Vagina (tissue), 2 donors: ENCODE measurements around the gene PGAP1. TPM values are rescaled to one million over a fixed set of nuclear protein-coding genes. Genes with fewer than 3 reads are reported as not detected.

Source experiments
- DNase-seq, 2 donors: peaks; one replicate each; pipeline ENCODE4 v3.0.0-alpha.2; 2017; ENCODE audit errors: extremely low spot score in 2 of 2
- H3K27ac ChIP-seq: fragments of 200-600 bp; sonication (generic); one replicate; pipeline ENCODE4 v1.5.1; 2019
- H3K27me3 ChIP-seq: fragments of 200-600 bp; sonication (generic); one replicate; pipeline ENCODE4 v1.5.1; 2019
- H3K36me3 ChIP-seq, 2 donors: fragments of 200-600 bp; sonication (generic); one replicate each; pipeline ENCODE4 v1.5.1; 2017 to 2019
- H3K4me1 ChIP-seq: fragments of 200-600 bp; sonication (generic); one replicate; pipeline ENCODE4 v1.5.1; 2019
- H3K4me3 ChIP-seq, 2 donors: fragments of 200-600 bp; sonication (generic); 1 replicate in 1 of 2; 2 replicates in 1 of 2; pipeline ENCODE4 v1.5.1; 2016 to 2019
- H3K9me3 ChIP-seq: fragments of 200-600 bp; sonication (generic); one replicate; pipeline ENCODE4 v1.5.1; 2019
- CTCF ChIP-seq, 3 experiments: fragments of 450-650 bp in 2 of 3; fragments of 200-600 bp in 1 of 3; sonication (generic) in 1 of 3; IDR thresholded peaks; one replicate each; pipeline ENCODE4 v1.5.1; 2017 to 2019; ENCODE audit warnings: antibody characterized with exemption in 3 of 3, mild to moderate bottlenecking in 2 of 3, moderate library complexity in 2 of 3
- POLR2A ChIP-seq, 2 donors: fragments of 450-650 bp; IDR thresholded peaks; one replicate each; pipeline ENCODE4 v1.6.1; 2017; ENCODE audit warnings: antibody characterized with exemption in 2 of 2, mild to moderate bottlenecking in 2 of 2, moderate library complexity in 2 of 2
- POLR2AphosphoS5 ChIP-seq, 2 donors: sonication (generic); formaldehyde crosslinking; IDR thresholded peaks; one replicate each; pipeline ENCODE4 v1.9.0; 2017; ENCODE audit warnings: antibody characterized with exemption in 2 of 2, mild to moderate bottlenecking in 2 of 2, low read depth in 1 of 2; ENCODE audit not compliant: insufficient read depth in 1 of 2
- intact Hi-C: fragments of 100-400 bp; cut with DNase I; formaldehyde crosslinking; loops from one replicate; pipeline ENCODE4 v1.15.1; 2023
- total RNA-seq: library from RNA; depleted of rRNA; stranded (reverse); fragments of >200 nt; gene quantifications from one replicate; pipeline ENCODE4 v1.2.3, GENCODE V29; 2016

PGAP1 gene
- total RNA-seq, 1 donor from 2014 or later = 15.2 TPM

DNA sequence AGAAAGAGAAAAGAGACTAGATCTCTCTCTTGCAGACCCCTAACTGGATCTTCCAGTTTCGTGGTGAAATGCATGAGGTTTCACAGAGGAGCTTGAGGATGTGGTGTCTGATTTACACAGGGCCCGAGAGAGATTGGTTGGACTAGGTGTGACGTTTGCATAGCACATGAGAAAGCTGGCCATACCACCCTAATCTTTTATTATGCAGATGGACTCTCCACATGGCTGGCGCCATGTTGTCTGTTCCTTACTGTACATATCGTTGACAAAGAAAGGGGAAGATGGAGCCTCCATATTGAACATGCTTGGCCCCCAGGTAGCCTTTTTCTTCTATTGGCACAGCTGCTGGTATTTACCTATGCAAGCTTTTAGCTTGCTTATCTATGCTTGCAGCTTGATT lies 27.5 kb upstream of the PGAP1 start:
- no peak overlapping the region for H3K27ac ChIP-seq
- no peak for DNase-seq
- H3K4me1 ChIP-seq = no peaks in the 10 kb centered on the region
- H3K27me3 ChIP-seq = no peaks in the 10 kb centered on the region
- no peak overlapping the region for H3K4me3 ChIP-seq
- intact Hi-C loops = no loop called here
- TF ChIP-seq CTCF (IDR thresholded peaks at IDR 0.05) (no peak), POLR2A (IDR thresholded peaks at IDR 0.05) (no peak), POLR2AphosphoS5 (IDR thresholded peaks at IDR 0.05; ENCODE audit: insufficient read depth in 1 of 2, low read depth in 1 of 2) (no peak)
- no peaks in the 10 kb centered on the region for H3K9me3 ChIP-seq
- no peaks in the 10 kb centered on the region for H3K36me3 ChIP-seq

DNA sequence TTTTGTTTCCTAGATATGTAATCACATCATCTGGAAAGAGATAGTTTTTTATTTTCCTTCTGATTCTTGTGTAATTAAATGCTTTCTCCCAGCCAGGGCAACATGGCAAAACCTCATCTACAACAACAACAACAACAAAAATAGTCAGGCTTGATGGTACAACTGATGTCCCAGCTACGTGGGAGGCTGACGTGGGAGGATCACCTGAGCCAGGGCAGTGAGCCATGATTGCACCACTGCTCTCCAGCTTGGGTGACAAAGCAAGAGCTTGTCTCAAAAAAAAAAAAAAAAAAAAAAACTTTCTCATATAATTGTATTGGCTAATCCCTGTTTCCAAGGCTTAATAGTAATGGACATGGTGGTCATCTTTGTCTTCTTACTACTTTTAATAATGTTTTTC lies 26.4 kb upstream of the PGAP1 start:
- TF ChIP-seq CTCF (IDR thresholded peaks at IDR 0.05) (no peak), POLR2A (IDR thresholded peaks at IDR 0.05) (no peak), POLR2AphosphoS5 (IDR thresholded peaks at IDR 0.05; ENCODE audit: insufficient read depth in 1 of 2, low read depth in 1 of 2) (no peak)
- Histone ChIP-seq H3K9me3 (no peaks in the 10 kb centered on the region), H3K27me3 (no peaks in the 10 kb centered on the region), H3K27ac (no peak overlapping the region), H3K4me3 (no peak overlapping the region), H3K4me1 (no peaks in the 10 kb centered on the region), H3K36me3 (no peaks in the 10 kb centered on the region)
- no peak for DNase-seq
- intact Hi-C loops = no loop called here

GRCh38 chr2:196951973-196952372 lies 25.5 kb upstream of the PGAP1 start:
- no peaks in the 10 kb centered on the region for H3K9me3 ChIP-seq
- no peak overlapping the region for H3K27ac ChIP-seq
- H3K36me3 ChIP-seq = no peaks in the 10 kb centered on the region
- no peak for DNase-seq
- no peaks in the 10 kb centered on the region for H3K4me1 ChIP-seq
- no peaks in the 10 kb centered on the region for H3K27me3 ChIP-seq
- TF ChIP-seq POLR2A (IDR thresholded peaks at IDR 0.05) = no peak
- TF ChIP-seq CTCF (IDR thresholded peaks at IDR 0.05) = no peak
- no peak for TF ChIP-seq POLR2AphosphoS5 (IDR thresholded peaks at IDR 0.05; ENCODE audit: insufficient read depth in 1 of 2, low read depth in 1 of 2)
- no peak overlapping the region for H3K4me3 ChIP-seq
- intact Hi-C loops = no loop called here

GRCh38 chr2:196949116-196949515 lies 22.6 kb upstream of the PGAP1 start:
- H3K36me3 ChIP-seq = no peaks in the 10 kb centered on the region
- DNase-seq = no peak
- H3K4me3 ChIP-seq = no peak overlapping the region
- no peaks in the 10 kb centered on the region for H3K9me3 ChIP-seq
- intact Hi-C loops = no loop called here
- no peak overlapping the region for H3K27ac ChIP-seq
- no peaks in the 10 kb centered on the region for H3K4me1 ChIP-seq
- no peaks in the 10 kb centered on the region for H3K27me3 ChIP-seq
- no peak for TF ChIP-seq POLR2AphosphoS5 (IDR thresholded peaks at IDR 0.05; ENCODE audit: insufficient read depth in 1 of 2, low read depth in 1 of 2)
- TF ChIP-seq POLR2A (IDR thresholded peaks at IDR 0.05) = no peak
- TF ChIP-seq CTCF (IDR thresholded peaks at IDR 0.05) = no peak

GRCh38 chr2:196944570-196944969 lies 18.1 kb upstream of the PGAP1 start:
- TF ChIP-seq CTCF (IDR thresholded peaks at IDR 0.05) (no peak), POLR2AphosphoS5 (IDR thresholded peaks at IDR 0.05; ENCODE audit: insufficient read depth in 1 of 2, low read depth in 1 of 2) (no peak), POLR2A (IDR thresholded peaks at IDR 0.05) (no peak)
- H3K9me3 ChIP-seq = no peaks in the 10 kb centered on the region
- no peak for DNase-seq
- intact Hi-C loops = no loop called here
- no peaks in the 10 kb centered on the region for H3K4me1 ChIP-seq
- no peaks in the 10 kb centered on the region for H3K27me3 ChIP-seq
- H3K27ac ChIP-seq = no peak overlapping the region
- H3K4me3 ChIP-seq = no peak overlapping the region
- H3K36me3 ChIP-seq = no peaks in the 10 kb centered on the region
